ENCODE data around the gene KSR1. TPM values are rescaled to one million over a fixed set of nuclear protein-coding genes. Genes with fewer than 3 reads are reported as not detected.
"Not testable (repeated sequence)": the region's sequence is repeated elsewhere in the genome, so short reads cannot be mapped to it uniquely, and the experiment has no call there.

The KSR1 gene
- polyA plus RNA-seq (2011; rRNA removed) (28.2 and 34.9 TPM in 2 replicates), polyA minus RNA-seq (2011; rRNA and poly(A)+ RNA removed) (56.0 and 69.7 TPM in 2 replicates)

DNA sequence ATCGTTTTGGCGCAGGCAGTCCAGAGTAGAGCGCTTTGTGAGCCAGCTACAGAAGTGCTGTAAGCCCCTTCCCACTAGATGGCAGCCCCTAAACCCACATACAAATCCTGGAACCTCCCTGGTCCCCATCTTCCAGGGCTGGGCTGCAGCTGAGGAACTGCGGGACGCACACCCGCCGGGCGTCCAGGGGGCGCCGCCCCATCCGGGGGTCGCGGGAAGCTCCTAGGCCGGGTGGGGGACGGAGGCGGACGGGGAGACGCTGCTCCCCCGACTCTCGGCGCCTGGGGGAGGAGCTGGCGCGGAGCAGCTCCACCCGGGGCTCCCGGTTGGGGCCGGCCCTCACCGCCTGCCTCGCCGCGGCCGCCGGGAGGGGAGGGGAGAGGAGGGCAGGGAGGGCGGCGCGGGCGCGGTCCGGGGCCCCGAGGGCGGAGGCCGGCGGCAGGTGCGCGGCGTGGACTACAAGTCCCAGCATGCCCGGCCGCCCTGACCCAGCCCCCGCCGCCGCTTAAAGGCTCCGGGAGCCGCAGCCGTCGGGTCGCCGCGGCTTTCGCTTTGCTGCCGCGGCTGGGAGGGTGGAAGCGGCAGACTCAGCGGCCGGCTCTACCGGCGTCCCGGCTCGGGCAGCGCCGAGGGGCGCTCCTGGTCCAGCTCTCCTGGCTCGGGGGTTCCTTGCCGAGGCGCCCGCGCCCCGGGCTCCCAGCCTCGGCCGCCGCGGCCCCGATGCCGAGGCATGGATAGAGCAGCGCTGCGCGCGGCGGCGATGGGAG, at the start of gene KSR1:
KSR1 (plus strand) TSS at position 535 of the 767 bp plus-strand sequence; CDS start at position 731, 196 bp downstream.
- Histone ChIP-seq H3K27ac (ENCODE audit: low read depth, low read length) (peak within 1 kb of the TSS; percentile 47), H3K4me3 (ENCODE audit: low read depth, low read length) (peak within 1 kb of the TSS; percentile 97), H3K9me3 (ENCODE audit: control insufficient read depth, insufficient read depth, low read length) (peaks cover 3% of the 10 kb centered on the region; the same call in 1 of the 2 replicates), H3K27me3 (ENCODE audit: control insufficient read depth, insufficient read depth, low read length) (no peaks in the 10 kb centered on the region)
- ChIA-PET CTCF (interaction anchor here (0.7 to 10.5 kb wide), 14 partner anchors 23 to 219 kb away, joined by 3 to 94 read pairs (median 5); no protein-coding TSS in a partner anchor), POLR2A (interaction anchor here (0.6 to 2.3 kb wide), 5 partner anchors 9 to 144 kb away, joined by 3 to 7 read pairs (median 4); no protein-coding TSS in a partner anchor)
- TF ChIP-seq, protein P1, sequence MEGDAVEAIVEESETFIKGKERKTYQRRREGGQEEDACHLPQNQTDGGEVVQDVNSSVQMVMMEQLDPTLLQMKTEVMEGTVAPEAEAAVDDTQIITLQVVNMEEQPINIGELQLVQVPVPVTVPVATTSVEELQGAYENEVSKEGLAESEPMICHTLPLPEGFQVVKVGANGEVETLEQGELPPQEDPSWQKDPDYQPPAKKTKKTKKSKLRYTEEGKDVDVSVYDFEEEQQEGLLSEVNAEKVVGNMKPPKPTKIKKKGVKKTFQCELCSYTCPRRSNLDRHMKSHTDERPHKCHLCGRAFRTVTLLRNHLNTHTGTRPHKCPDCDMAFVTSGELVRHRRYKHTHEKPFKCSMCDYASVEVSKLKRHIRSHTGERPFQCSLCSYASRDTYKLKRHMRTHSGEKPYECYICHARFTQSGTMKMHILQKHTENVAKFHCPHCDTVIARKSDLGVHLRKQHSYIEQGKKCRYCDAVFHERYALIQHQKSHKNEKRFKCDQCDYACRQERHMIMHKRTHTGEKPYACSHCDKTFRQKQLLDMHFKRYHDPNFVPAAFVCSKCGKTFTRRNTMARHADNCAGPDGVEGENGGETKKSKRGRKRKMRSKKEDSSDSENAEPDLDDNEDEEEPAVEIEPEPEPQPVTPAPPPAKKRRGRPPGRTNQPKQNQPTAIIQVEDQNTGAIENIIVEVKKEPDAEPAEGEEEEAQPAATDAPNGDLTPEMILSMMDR (IDR thresholded peaks at IDR 0.05; ENCODE audit: low read depth, low read length): peak; percentile 64
- DNase-seq (ENCODE audit: low read depth, low spot score): no peak

DNA sequence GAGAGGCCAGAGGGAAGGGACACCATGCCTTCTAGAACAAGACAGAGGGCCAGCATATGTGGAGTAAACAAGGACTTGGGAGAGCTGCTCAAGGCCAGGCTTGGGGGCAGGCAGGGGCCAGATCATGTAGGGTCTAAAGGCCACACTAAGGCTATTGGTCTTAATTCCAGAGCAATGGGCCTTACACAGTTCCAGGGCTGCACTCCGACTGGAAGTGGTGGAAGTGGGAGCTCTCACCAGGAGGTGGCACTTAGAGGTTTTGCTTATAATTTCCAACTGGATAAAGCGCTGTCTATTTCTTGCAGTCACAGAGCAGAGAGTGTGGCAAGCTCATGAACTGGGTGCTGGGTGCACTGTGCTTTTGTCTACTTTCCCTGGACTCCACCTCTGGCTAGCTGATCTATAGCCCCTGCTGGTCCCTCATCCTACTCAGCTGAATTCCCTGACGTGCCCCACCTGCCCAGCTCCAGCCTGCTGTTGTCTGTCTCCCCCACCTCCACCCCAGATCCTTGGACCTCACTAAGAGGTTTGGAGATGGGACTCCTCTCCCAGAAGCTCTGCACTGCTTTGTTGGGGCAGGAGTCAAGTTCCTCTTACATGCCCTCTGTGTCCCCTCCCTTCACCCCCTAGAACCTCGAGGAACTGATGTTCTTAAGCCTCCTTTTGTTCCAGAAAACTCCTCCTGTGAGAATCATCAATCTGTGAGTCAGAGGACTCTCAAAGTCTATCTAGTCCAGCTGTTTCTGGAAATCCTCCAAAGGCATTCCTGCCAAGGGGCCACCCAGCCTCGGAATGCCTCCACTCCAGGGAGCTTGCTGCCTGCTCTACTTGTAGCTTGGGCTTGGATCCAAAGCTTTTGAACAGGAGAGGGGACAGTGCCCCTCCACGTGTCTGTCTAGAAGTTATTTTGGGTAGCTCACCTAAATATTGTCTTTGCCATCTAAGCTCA, 48.1 kb upstream of the KSR1 start:
- DNase-seq (ENCODE audit: low read depth, low spot score): no peak
- ChIA-PET POLR2A (interaction anchor here (1.2 to 1.4 kb wide), 2 partner anchors 27 to 44 kb away, joined by 3 to 5 read pairs; no protein-coding TSS in a partner anchor), CTCF (interaction anchor here (2.8 to 3.5 kb wide), 3 partner anchors 23 to 193 kb away, joined by 9 to 13 read pairs (median 13); no protein-coding TSS in a partner anchor)
- TF ChIP-seq, protein P1 (IDR thresholded peaks at IDR 0.05; ENCODE audit: low read depth, low read length): 0 out of 2 replicates have a peak, but pooled peaks have one; percentile 12
- no peak overlapping the region for H3K4me3 ChIP-seq (ENCODE audit: low read depth, low read length)
- no peaks in the 10 kb centered on the region for H3K9me3 ChIP-seq (ENCODE audit: control insufficient read depth, insufficient read depth, low read length)
- H3K27me3 ChIP-seq (ENCODE audit: control insufficient read depth, insufficient read depth, low read length): peaks cover under 1% of the 10 kb centered on the region
- no peak overlapping the region for H3K27ac ChIP-seq (ENCODE audit: low read depth, low read length)

DNA sequence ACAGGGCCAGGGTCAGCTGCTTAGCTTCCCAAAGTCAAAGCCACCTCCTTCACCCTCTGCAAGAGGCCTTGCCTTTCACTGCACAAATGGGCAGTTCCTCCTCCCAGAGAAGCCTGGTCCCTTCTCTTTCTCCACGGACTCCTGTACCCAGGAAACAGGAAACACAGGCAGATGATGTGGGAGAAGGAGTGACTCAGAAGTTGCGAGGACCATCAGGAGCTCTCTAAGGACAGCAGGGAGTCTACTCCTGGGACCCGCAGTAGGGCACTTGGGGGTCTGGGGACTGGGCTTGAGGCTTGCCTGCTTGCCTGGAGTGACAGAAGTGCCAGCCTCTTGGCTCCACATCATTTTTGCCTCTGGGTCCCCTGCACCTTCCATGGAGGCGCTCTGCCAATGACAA, 47.4 kb upstream of the KSR1 start:
- Histone ChIP-seq H3K4me3 (ENCODE audit: low read depth, low read length) (no peak overlapping the region), H3K27ac (ENCODE audit: low read depth, low read length) (peak overlapping the region; percentile 11), H3K27me3 (ENCODE audit: control insufficient read depth, insufficient read depth, low read length) (no peaks in the 10 kb centered on the region), H3K9me3 (ENCODE audit: control insufficient read depth, insufficient read depth, low read length) (no peaks in the 10 kb centered on the region)
- ChIA-PET CTCF (interaction anchor here (2.8 to 3.5 kb wide), 3 partner anchors 22 to 192 kb away, joined by 9 to 13 read pairs (median 13); no protein-coding TSS in a partner anchor), POLR2A (interaction anchor here (0.6 to 1.4 kb wide), 3 partner anchors 27 to 113 kb away, joined by 3 to 5 read pairs (median 3); no protein-coding TSS in a partner anchor)
- TF ChIP-seq, protein P1 (IDR thresholded peaks at IDR 0.05; ENCODE audit: low read depth, low read length): no peak
- DNase-seq (ENCODE audit: low read depth, low spot score): no peak

DNA sequence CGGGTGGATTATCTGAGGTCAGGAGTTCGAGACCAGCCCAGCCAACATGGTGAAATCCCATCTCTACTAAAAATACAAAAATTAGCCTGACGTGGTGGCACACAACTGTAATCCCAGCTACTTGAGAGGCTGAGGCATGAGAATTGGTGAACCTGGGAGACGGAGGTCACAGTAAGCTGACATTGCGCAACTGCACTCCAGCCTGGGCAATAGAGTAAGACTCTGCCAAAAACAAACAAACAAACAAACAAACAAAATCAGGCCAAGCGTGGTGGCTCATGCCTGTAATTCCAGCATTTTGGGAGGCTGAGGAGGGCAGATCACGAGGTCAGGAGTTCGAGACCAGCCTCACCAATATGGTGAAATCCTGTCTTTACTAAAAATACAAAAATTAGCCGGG, 44.1 kb upstream of the KSR1 start:
- H3K27me3 ChIP-seq (ENCODE audit: control insufficient read depth, insufficient read depth, low read length); DNase-seq (ENCODE audit: low read depth, low spot score); H3K27ac ChIP-seq (ENCODE audit: low read depth, low read length); POLR2A ChIA-PET; H3K4me3 ChIP-seq (ENCODE audit: low read depth, low read length); H3K9me3 ChIP-seq (ENCODE audit: control insufficient read depth, insufficient read depth, low read length): not testable (repeated sequence)
- CTCF ChIA-PET: interaction anchor here (1.9 to 2.8 kb wide), 2 partner anchors 31 to 188 kb away, joined by 5 to 26 read pairs; no protein-coding TSS in a partner anchor

DNA sequence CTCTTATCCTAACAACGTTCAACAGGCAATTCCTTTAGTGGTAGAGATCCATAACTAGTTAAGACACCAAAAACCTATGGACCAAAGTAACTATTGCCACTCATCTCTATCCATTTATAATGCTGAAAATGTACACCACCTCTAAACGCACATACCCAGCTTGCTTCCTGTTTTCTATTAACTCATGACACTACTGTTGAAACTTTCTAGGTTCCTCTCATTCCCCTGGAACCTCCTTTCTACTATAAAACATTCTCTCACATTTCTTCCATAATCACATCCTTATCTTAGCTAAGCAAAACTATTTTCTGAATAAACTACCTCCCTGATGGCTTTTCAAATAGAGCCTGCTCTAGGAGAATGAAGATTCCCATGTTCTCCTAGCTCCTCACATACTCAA, 42.9 kb upstream of the KSR1 start:
- TF ChIP-seq, protein P1 (IDR thresholded peaks at IDR 0.05; ENCODE audit: low read depth, low read length): no peak
- ChIA-PET POLR2A (no interaction called here), CTCF (interaction anchor here (1.3 to 2.8 kb wide), 4 partner anchors 17 to 187 kb away, joined by 4 to 26 read pairs (median 7); no protein-coding TSS in a partner anchor)
- H3K27ac ChIP-seq (ENCODE audit: low read depth, low read length): no peak overlapping the region
- H3K9me3 ChIP-seq (ENCODE audit: control insufficient read depth, insufficient read depth, low read length): no peaks in the 10 kb centered on the region
- no peak for DNase-seq (ENCODE audit: low read depth, low spot score)
- no peak overlapping the region for H3K4me3 ChIP-seq (ENCODE audit: low read depth, low read length)
- H3K27me3 ChIP-seq (ENCODE audit: control insufficient read depth, insufficient read depth, low read length): peaks cover 2% of the 10 kb centered on the region

Data from AG04450 (cell line).